Left kidney (tissue), 2 donors: ENCODE data around the gene SETD5. TPM values are rescaled to one million over a fixed set of nuclear protein-coding genes. Genes with fewer than 3 reads are reported as not detected.

Experiments
- DNase-seq: peaks from one replicate; pipeline ENCODE4 v3.0.0-alpha.2; 2013
- polyA plus RNA-seq: library from polyadenylated mRNA; unstranded; fragments of 120-200 nt; gene quantifications from one replicate; pipeline ENCODE4 v1.2.1, GENCODE V29; 2013; ENCODE audit not compliant: insufficient read length

The SETD5 gene
- polyA plus RNA-seq, 1 donor = 179 TPM

GRCh38 chr3:9386501-9387321, 10.7 kb upstream of the SETD5 start:
- DNase-seq = no peak

- no peak for DNase-seq
Measured at GRCh38 chr3:9387322-9387655, 10.1 kb upstream of the SETD5 start.

- no peak for DNase-seq
Measured at GRCh38 chr3:9388142-9388541, 9.3 kb upstream of the SETD5 start.

- no peak for DNase-seq
Measured at GRCh38 chr3:9388562-9389272, 8.7 kb upstream of the SETD5 start.

GRCh38 chr3:9390265-9390888, 7.0 kb upstream of the SETD5 start:
- DNase-seq = no peak

GRCh38 chr3:9392041-9392440, 5.4 kb upstream of the SETD5 start:
- DNase-seq = no peak

GRCh38 chr3:9395570-9396300, 1.7 kb upstream of the SETD5 start:
- DNase-seq = no peak

- DNase-seq = no peak
Measured at GRCh38 chr3:9396301-9396631, 1.1 kb upstream of the SETD5 start.

- DNase-seq = peak; percentile 98
Measured at GRCh38 chr3:9396632-9397331, 633 bp upstream of the SETD5 start.

GRCh38 chr3:9397906-9398699, 688 bp downstream of the SETD5 start:
- DNase-seq = no peak

- DNase-seq = no peak
Measured at GRCh38 chr3:9398700-9399336, 1.4 kb downstream of the SETD5 start.

- no peak for DNase-seq
Measured at GRCh38 chr3:9399337-9399703, 1.9 kb downstream of the SETD5 start.

- DNase-seq = peak; percentile 76
Measured at GRCh38 chr3:9399746-9400145, 2.3 kb downstream of the SETD5 start.

- DNase-seq = no peak
Measured at GRCh38 chr3:9400616-9401015, 3.2 kb downstream of the SETD5 start.

- DNase-seq = no peak
Measured at GRCh38 chr3:9401986-9402385, 4.6 kb downstream of the SETD5 start.

GRCh38 chr3:9402410-9403228, 5.2 kb downstream of the SETD5 start:
- DNase-seq = no peak

GRCh38 chr3:9403463-9403862, 6.0 kb downstream of the SETD5 start:
- no peak for DNase-seq

- no peak for DNase-seq
Measured at GRCh38 chr3:9404680-9405079, 7.3 kb downstream of the SETD5 start.

GRCh38 chr3:9405756-9406155, 8.3 kb downstream of the SETD5 start:
- no peak for DNase-seq
